Stomach (tissue), 9 donors: ENCODE measurements around the gene PRKG2. TPM values are rescaled to one million over a fixed set of nuclear protein-coding genes. Genes with fewer than 3 reads are reported as not detected.

Experiments
- DNase-seq, 2 donors: peaks; one replicate each; pipeline versions ENCODE4 v3.0.0 to v3.0.0-alpha.2; 2013 to 2019
- H3K27ac ChIP-seq, 5 donors: fragments of 200-600 bp in 4 of 5; sonication (generic) in 4 of 5; one replicate each; pipeline ENCODE4 v1.5.1; 2013 to 2019; ENCODE audit warnings: mild to moderate bottlenecking in 1 of 5, moderate library complexity in 1 of 5
- H3K27me3 ChIP-seq, 3 donors: fragments of 200-600 bp; sonication (generic); one replicate each; pipeline ENCODE4 v1.5.1; 2017 to 2019; ENCODE audit warnings: mixed run types in 1 of 3
- H3K36me3 ChIP-seq, 4 donors: fragments of 200-600 bp; sonication (generic); 1 replicate in 3 of 4; 2 replicates in 1 of 4; pipeline ENCODE4 v1.5.1; 2016 to 2019
- H3K4me1 ChIP-seq, 4 donors: fragments of 200-600 bp; sonication (generic); one replicate each; pipeline ENCODE4 v1.5.1; 2016 to 2019
- H3K4me3 ChIP-seq, 4 donors: fragments of 200-600 bp; sonication (generic) in 3 of 4; one replicate each; pipeline ENCODE4 v1.5.1; 2016 to 2019; ENCODE audit warnings: mild to moderate bottlenecking in 1 of 4
- H3K9me3 ChIP-seq, 4 donors: fragments of 200-600 bp; sonication (generic); one replicate each; pipeline ENCODE4 v1.5.1; 2016 to 2019
- CTCF ChIP-seq, 7 experiments: fragments of 450-650 bp in 4 of 7; fragments of 200-600 bp in 3 of 7; sonication (generic) in 3 of 7; IDR thresholded peaks; one replicate each; pipeline ENCODE4 v1.5.1; 2016 to 2019; ENCODE audit warnings: antibody characterized with exemption in 7 of 7, control low read depth in 2 of 7, mild to moderate bottlenecking in 1 of 7
- EP300 ChIP-seq: sonication (generic); formaldehyde crosslinking; IDR thresholded peaks from one replicate; pipeline ENCODE4 v1.6.1; 2017; ENCODE audit warnings: antibody characterized with exemption
- POLR2A ChIP-seq, 4 donors: fragments of 450-650 bp; IDR thresholded peaks; one replicate each; pipeline ENCODE4 v1.6.1; 2016; ENCODE audit warnings: antibody characterized with exemption in 4 of 4, control low read depth in 2 of 4, mild to moderate bottlenecking in 1 of 4, moderate library complexity in 1 of 4
- POLR2AphosphoS5 ChIP-seq, 3 donors: sonication (generic); formaldehyde crosslinking; IDR thresholded peaks; one replicate each; pipeline ENCODE4 v1.6.1; 2016; ENCODE audit warnings: antibody characterized with exemption in 3 of 3
- WGBS, 5 donors: extraction: QIAGEN DNeasy Blood & Tissue Kit in 3 of 5; methylation state at CpG; one replicate each; pipeline versions ENCODE4 v1.1.5 to v1.1.7; 2013 to 2018; 5-methylcytosine and 5-hydroxymethylcytosine counted together
- intact Hi-C: fragments of 100-400 bp; cut with DNase I; formaldehyde crosslinking; loops from one replicate; pipeline ENCODE4 v1.15.1; 2023; ENCODE audit warnings: low total_unique reads
- polyA plus RNA-seq, 3 donors: library from polyadenylated mRNA; stranded (reverse); fragments of 200-250 nt; gene quantifications; one replicate each; pipeline ENCODE4 v1.2.3, GENCODE V29; 2013
- total RNA-seq, 5 donors: library from RNA; depleted of rRNA; stranded (reverse); fragments of >200 nt; gene quantifications; one replicate each; pipeline versions ENCODE4 v1.1.0 to v1.2.3, GENCODE V29; 2014 to 2016
- donor health status: healthy with polysubstance abuse.
- donor health status: Bipolar disorder and iron deficiency.
- donor health status: healthy.

The PRKG2 gene
- total and polyA plus RNA-seq, 8 donors = 0.19 to 2.9 (median 0.58) TPM; not detected in 3

- intact Hi-C loops = no loop called here
- Histone ChIP-seq H3K27me3 (no peaks in the 10 kb centered on the region), H3K4me3 (no peak overlapping the region), H3K27ac (no peak overlapping the region), H3K4me1 (no peaks in the 10 kb centered on the region), H3K36me3 (no peaks in the 10 kb centered on the region), H3K9me3 (no peaks in the 10 kb centered on the region)
- WGBS, 5 donors = 65 to 82% (median 72%) methylated on average over 2 of the region's 2 CpGs
- DNase-seq = no peak
- TF ChIP-seq POLR2A (IDR thresholded peaks at IDR 0.05) (no peak), CTCF (IDR thresholded peaks at IDR 0.05) (no peak), EP300 (no peak), POLR2AphosphoS5 (IDR thresholded peaks at IDR 0.05) (no peak)
Measured at GRCh38 chr4:81095389-81095788, 119.6 kb downstream of the PRKG2 start.

- Histone ChIP-seq H3K36me3 (no peaks in the 10 kb centered on the region), H3K27me3 (no peaks in the 10 kb centered on the region), H3K27ac (no peak overlapping the region), H3K4me1 (no peaks in the 10 kb centered on the region), H3K9me3 (no peaks in the 10 kb centered on the region), H3K4me3 (no peak overlapping the region)
- no peak for DNase-seq
- intact Hi-C loops = no loop called here
- WGBS, 5 donors = 26 to 40% (median 37%) methylated on average over 2 of the region's 2 CpGs
- TF ChIP-seq POLR2AphosphoS5 (IDR thresholded peaks at IDR 0.05) = no peak
- no peak for TF ChIP-seq EP300
- no peak for TF ChIP-seq CTCF (IDR thresholded peaks at IDR 0.05)
- no peak for TF ChIP-seq POLR2A (IDR thresholded peaks at IDR 0.05)
Measured at GRCh38 chr4:81093720-81094401, 121.2 kb downstream of the PRKG2 start.

- no peak overlapping the region for H3K27ac ChIP-seq
- intact Hi-C loops = no loop called here
- 65 to 82% (median 77%) methylated on average over 3 of the region's 3 CpGs for WGBS, 5 donors
- no peaks in the 10 kb centered on the region for H3K4me1 ChIP-seq
- H3K36me3 ChIP-seq = no peaks in the 10 kb centered on the region
- no peaks in the 10 kb centered on the region for H3K9me3 ChIP-seq
- TF ChIP-seq POLR2AphosphoS5 (IDR thresholded peaks at IDR 0.05) = no peak
- no peak for TF ChIP-seq EP300
- no peak for TF ChIP-seq POLR2A (IDR thresholded peaks at IDR 0.05)
- no peak for TF ChIP-seq CTCF (IDR thresholded peaks at IDR 0.05)
- H3K4me3 ChIP-seq = no peak overlapping the region
- H3K27me3 ChIP-seq = no peaks in the 10 kb centered on the region
- DNase-seq = no peak
Measured at GRCh38 chr4:81085979-81086378, 129.0 kb downstream of the PRKG2 start.

GRCh38 chr4:81085291-81085690, 129.7 kb downstream of the PRKG2 start:
- 73 to 94% (median 85%) methylated on average over 3 of the region's 3 CpGs for WGBS, 5 donors
- TF ChIP-seq CTCF (IDR thresholded peaks at IDR 0.05) (no peak), EP300 (no peak), POLR2AphosphoS5 (IDR thresholded peaks at IDR 0.05) (no peak), POLR2A (IDR thresholded peaks at IDR 0.05) (no peak)
- Histone ChIP-seq H3K27me3 (no peaks in the 10 kb centered on the region), H3K4me1 (no peaks in the 10 kb centered on the region), H3K9me3 (no peaks in the 10 kb centered on the region), H3K4me3 (no peak overlapping the region), H3K36me3 (no peaks in the 10 kb centered on the region), H3K27ac (no peak overlapping the region)
- no peak for DNase-seq
- intact Hi-C loops = no loop called here
